HK-2 (cell line): ENCODE results near the gene TPCN2.
"Not testable (repeated sequence)": the region's sequence is repeated elsewhere in the genome, so short reads cannot be mapped to it uniquely, and the experiment has no call there.

Source experiments
- DNase-seq: peaks from one replicate; pipeline ENCODE4 v3.0.0-alpha.2; 2018; ENCODE audit not compliant: unreplicated experiment

Gene TPCN2

GRCh38 chr11:69149338-69150045, 100.8 kb downstream of the TPCN2 start:
- not testable (repeated sequence) for DNase-seq

- DNase-seq = no peak
These were observed 101.4 kb downstream of the TPCN2 start for GRCh38 chr11:69150175-69150574.

GRCh38 chr11:69151836-69152235, 103.1 kb downstream of the TPCN2 start:
- DNase-seq = no peak

- no peak for DNase-seq
These were observed 104.1 kb downstream of the TPCN2 start for GRCh38 chr11:69152733-69153421.

- no peak for DNase-seq
These were observed 104.9 kb downstream of the TPCN2 start for GRCh38 chr11:69153661-69154060.

GRCh38 chr11:69154211-69154913, 105.6 kb downstream of the TPCN2 start:
- no peak for DNase-seq

GRCh38 chr11:69154938-69155301, 106.2 kb downstream of the TPCN2 start:
- DNase-seq = no peak

- no peak for DNase-seq
These were observed 106.8 kb downstream of the TPCN2 start, which contains the start of gene SMIM38 for GRCh38 chr11:69155302-69156234. Gene SMIM38, plus strand, starts transcription at chr11:69155935. Its CDS starts 1,912 bp downstream, at chr11:69157847.

- no peak for DNase-seq
These were observed 107.5 kb downstream of the TPCN2 start for GRCh38 chr11:69156235-69156639.

GRCh38 chr11:69156673-69157155, 108.0 kb downstream of the TPCN2 start:
- no peak for DNase-seq

GRCh38 chr11:69157156-69157821, 108.6 kb downstream of the TPCN2 start:
- DNase-seq = no peak

- no peak for DNase-seq
These were observed 109.1 kb downstream of the TPCN2 start for GRCh38 chr11:69157822-69158231.

- no peak for DNase-seq
These were observed 109.8 kb downstream of the TPCN2 start for GRCh38 chr11:69158301-69159149.

- DNase-seq = no peak
These were observed 110.6 kb downstream of the TPCN2 start for GRCh38 chr11:69159150-69159852.

GRCh38 chr11:69160296-69161116, 111.8 kb downstream of the TPCN2 start:
- DNase-seq = no peak

GRCh38 chr11:69161117-69161407, 112.3 kb downstream of the TPCN2 start:
- DNase-seq = no peak

GRCh38 chr11:69162505-69162904, 113.8 kb downstream of the TPCN2 start:
- no peak for DNase-seq

- no peak for DNase-seq
These were observed 115.1 kb downstream of the TPCN2 start for GRCh38 chr11:69163842-69164241.

- no peak for DNase-seq
These were observed 116.1 kb downstream of the TPCN2 start for GRCh38 chr11:69164824-69165223.
